Stimulated activated CD8-positive, alpha-beta memory T cell treated with anti-CD3 and anti-CD28 coated beads, Interleukin-2, amount 100 ng/mL, for 1 hour (primary cell): Measurements from ENCODE around the gene ARID3C.

Experiments
- DNase-seq, 2 donors: peaks; one replicate each; pipeline ENCODE4 v3.0.0-alpha.2; 2020; ENCODE audit warnings: low read depth in 2 of 2

ARID3C gene

DNA sequence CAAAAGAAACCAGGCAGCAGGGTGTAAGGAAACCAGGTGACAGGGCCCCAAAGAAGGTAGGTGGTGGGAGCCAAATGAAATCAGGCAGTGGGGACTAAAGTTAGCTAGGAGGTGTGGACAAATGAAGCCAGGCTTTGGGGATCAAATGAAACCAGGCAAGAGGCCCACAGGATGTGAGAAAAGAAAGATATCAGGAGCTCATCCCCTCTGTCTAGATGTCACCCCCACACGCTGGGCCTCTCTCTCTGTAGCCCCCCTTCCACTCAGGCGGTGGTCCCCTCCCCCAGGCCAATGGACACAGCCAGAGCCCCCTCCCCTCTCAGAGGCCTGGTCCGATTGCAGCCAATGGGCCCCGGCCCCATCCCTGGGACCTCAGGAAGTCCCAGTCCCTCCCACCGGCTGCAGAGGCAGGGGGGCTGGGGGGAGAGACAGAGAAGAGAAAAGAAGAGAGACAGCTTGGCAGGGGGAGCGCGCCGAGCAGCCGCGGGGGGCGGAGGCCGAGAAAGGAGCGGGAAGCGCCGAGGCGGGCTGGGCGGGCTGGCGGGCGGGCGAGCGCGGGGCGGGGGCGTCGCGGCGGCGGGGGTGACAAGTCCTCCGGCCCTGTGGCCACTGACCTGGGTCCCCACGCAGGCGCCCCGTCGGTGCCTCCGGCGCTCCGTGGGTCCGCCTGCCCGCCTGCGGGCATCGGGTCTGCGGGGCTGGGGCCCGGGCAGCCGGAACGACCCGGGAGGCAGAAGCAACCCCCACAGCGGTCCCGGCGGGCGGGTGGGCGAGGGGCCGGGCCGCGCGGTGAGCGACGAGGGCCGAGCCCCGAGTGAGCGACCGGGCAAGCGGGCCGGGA is 51.2 kb downstream of the ARID3C start:
- no peak for DNase-seq

DNA sequence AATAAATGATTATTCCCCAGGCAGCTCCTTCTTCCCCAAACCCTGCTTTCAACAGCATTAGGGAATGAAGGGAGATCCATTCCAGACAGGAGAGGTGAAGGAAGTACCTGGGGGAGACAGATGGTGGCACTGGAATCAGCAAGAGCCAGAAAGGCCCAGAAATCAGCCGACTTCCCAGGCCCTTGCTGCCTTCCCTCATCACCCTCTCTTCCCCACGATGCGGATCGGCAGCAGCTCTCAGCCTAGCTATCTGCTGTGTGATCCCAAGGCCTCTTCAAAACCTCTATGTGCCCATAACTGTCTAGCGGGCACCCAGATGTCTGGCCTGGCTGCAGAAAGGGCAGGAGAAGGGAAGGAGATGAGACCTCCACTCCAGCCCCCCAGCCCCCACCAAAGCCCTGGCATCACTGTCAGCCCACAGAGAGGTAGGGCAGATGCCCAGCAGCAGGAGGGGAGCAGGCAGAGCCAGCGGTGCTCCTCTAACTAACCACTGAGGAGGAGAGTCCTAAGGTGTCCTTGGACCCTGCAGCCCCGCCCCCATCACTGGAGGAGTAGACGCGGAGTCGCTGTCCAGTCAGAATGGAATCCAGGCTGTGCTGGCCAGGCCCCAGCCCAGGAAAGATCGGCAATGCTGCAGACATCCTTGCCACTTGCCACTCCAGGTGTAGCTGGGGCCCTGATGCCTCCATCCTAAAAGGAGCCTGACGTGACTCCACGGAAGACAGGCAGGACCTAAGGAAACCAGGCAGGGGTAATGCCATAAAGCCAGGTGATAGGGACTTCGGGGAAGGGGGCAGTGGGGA is 52.1 kb downstream of the ARID3C start:
- DNase-seq: no peak

DNA sequence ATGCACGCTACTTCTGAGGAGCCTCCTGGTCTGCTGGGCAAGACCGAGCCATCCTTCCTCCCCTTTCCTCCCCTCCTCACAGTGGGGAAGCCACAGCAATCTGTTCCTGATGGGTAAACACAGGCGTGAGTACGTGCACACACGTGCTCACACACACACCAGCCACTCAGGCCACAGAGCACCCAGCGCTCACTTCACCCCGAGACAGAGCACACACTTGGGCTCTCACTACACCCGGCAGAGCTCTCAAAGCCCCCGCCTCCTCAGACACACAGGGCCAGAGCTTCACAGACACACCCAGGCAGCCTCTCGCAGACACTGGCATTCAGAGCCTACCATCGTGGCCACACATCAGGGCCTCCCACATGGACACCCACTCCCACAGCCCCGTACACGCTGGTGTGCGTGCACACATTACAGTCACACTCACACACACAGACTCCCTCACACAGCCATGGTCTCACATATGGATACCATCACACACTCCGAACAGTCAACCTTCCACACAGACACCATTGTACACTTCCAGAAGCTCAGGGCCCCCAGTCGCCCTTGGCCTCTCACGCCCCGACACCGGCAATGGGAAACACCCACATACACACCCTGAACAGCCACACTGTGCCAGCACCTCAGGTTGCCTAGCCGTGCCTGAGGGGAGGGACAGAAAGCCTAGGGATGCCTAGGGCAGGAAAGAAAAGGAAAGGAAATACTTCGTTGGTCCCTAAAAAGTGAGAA is 52.8 kb downstream of the ARID3C start:
- no peak for DNase-seq

DNA sequence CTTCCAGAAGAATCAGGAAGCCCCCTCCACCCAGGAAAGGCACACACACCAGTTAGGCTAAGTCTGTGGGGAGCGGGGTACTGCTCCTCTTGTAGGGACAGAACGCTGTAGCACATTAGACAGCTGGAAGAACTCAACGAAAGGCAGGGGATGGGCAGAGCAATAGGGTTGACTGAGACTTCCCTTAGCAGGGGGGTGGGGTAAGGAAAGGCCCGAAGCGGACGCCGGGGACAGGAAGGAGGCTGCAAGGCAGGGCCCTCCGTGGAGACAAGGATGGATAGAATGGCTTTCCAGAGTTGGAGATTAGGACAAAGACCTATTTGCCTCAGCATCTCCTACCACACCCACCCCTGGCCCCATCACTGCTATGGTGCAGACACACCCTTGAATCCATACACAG is 53.6 kb downstream of the ARID3C start:
- no peak for DNase-seq

DNA sequence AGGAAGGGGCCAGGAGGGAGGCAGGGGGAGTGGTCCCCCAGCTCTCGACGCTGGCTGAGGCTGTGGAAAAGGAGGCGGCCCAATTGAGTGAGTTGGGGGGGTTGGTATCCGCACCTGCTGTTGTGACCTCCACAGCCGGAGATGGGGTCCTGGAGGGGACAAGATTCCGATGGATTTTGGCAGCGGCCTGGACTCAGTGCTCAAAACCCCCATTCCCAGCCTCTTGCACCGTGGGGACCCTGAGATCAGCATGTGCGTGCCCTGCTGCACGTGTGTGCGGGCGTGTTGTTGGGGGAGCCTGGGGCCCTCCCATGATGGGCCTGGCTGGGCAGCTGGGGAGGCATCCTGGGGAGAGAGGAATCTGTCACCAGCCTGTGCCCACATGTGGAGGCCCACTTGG is 54.3 kb downstream of the ARID3C start:
- DNase-seq: no peak

DNA sequence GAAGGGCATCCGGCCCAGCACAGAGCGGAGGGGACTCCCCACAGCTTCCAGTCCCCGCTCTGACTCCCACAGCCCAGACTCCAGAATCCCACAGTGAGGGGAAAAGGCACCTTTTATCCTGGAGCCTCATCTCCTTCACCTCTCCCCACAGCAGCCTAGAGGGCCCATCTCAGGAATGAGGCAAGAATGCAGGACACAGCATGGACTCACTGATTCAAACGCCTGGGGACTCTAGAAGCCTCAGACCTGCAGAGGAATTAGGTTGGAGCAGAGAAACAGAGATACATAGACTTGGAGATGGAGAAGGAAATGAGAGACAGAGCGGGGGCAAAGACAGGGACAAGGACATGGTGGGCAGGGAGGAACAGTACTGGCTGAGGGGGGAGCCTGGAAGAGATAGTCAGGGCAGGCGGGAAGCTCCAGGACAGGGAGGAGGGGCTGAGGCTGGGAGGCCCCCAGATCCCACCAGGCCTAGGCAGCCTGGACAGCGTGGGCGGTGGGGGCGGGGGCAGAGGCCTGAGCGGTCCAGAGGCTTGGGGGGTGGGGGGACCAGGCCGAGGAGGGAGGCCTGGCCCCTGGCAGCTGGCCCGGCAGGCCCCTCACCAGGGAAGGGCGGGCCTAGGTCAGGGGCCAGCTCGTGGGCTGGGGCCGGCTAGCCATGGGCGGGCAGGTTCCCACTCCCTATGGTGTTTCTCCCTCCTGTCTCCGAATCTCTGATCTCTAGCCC is 55.1 kb downstream of the ARID3C start:
- DNase-seq: no peak

DNA sequence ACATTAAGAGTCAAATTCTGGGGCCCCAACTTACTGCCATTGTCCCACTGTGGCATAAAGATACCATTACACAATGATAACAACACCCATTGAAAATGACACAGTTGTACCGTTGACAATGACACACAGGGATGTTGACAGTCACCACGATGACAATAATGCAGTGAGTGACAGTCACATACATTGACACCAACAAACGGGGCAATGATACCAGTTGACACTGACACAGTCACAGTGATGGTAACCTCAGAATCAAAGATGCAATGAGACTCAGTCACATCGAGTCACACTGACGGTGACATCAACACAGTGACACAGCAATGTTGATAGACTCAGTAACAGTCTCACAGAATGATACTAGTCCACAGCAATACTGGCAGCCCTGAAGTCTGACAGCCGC is 56.2 kb downstream of the ARID3C start:
- DNase-seq: no peak

DNA sequence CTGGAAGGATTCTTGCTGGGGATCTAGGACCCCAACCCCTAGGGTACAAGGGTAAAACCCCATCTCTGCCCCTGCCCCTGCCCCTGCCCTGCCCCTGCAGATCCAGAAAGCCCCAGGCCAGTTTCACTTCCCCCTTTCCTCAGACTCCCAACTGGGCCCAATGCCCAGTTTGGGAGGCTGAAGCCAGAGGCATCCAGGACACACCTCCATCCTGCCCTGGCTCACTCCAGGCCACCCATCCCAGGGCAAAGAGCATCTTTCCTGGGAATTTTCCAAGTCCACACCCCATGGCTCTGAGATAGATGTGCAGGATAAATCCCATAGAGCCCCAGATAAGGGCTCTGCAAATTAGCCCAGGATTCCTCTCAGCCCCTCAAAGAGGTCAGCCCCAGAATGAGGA is 56.8 kb downstream of the ARID3C start:
- DNase-seq: no peak

DNA sequence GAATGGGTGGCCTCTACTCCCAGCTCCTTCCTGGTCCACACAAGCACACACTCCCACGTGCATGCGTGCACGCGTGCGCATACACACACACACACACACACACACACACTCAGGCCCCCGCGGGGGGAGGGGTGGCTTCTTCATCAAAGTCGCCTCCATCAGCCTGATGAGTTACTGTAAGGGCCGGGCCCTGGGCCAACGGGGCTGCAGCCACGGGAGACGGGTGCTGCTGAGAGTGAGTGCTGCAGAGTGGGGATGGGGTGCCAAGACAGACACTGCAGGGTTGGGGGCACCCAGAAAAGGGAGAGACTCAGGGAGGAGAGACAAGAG is 57.4 kb downstream of the ARID3C start:
- no peak for DNase-seq
